Glutamatergic neuron (in vitro differentiated cells): Measurements from ENCODE around the gene CREBZF. TPM values are rescaled to one million over a fixed set of nuclear protein-coding genes. Genes with fewer than 3 reads are reported as not detected.

Experiments
- DNase-seq: peaks from one replicate; pipeline ENCODE4 v3.0.0; 2022
- H3K27ac Mint-ChIP-seq: one replicate; pipeline ENCODE4 v1.8.0; 2020; ENCODE audit warnings: mild to moderate bottlenecking, mixed read lengths, inconsistent platforms; ENCODE audit not compliant: unreplicated experiment
- H3K27me3 Mint-ChIP-seq: one replicate; pipeline ENCODE4 v1.8.0; 2020; ENCODE audit warnings: mild to moderate bottlenecking, moderate library complexity, mixed read lengths, inconsistent platforms; ENCODE audit not compliant: unreplicated experiment
- H3K36me3 Mint-ChIP-seq: one replicate; pipeline ENCODE4 v1.8.0; 2020; ENCODE audit warnings: mild to moderate bottlenecking, mixed read lengths, inconsistent platforms; ENCODE audit not compliant: unreplicated experiment
- H3K4me1 Mint-ChIP-seq: one replicate; pipeline ENCODE4 v1.8.0; 2020; ENCODE audit warnings: mild to moderate bottlenecking, low read depth, mixed read lengths, inconsistent platforms; ENCODE audit not compliant: unreplicated experiment
- H3K4me3 Mint-ChIP-seq: one replicate; pipeline ENCODE4 v1.8.0; 2020; ENCODE audit warnings: mild to moderate bottlenecking, mixed read lengths, inconsistent platforms; ENCODE audit not compliant: unreplicated experiment
- H3K9me3 Mint-ChIP-seq: one replicate; pipeline ENCODE4 v1.8.0; 2020; ENCODE audit warnings: mild to moderate bottlenecking, moderate library complexity, mixed read lengths, inconsistent platforms; ENCODE audit not compliant: unreplicated experiment
- CTCF ChIP-seq: fragments of 200-600 bp; sonication (generic); IDR thresholded peaks from one replicate; pipeline ENCODE4 v1.5.0; 2021; ENCODE audit not compliant: partially characterized antibody, unreplicated experiment
- long read RNA-seq: library from polyadenylated mRNA; unstranded; transcript quantifications from one replicate; pipeline ENCODE4 v2.0.0, GENCODE V29; 2020; ENCODE audit not compliant: unreplicated experiment
- total RNA-seq: library from RNA; stranded (reverse); fragmentation: NEBNext Ultra II Directional; extraction: Animal tissue kit (Norgen Biotek cat#: 25700); gene quantifications from one replicate; pipeline ENCODE4 v1.2.1, GENCODE V29; 2021; ENCODE audit not compliant: unreplicated experiment

CREBZF gene
- 44.0 TPM for total RNA-seq
- long read RNA-seq, full-length matches to known transcripts: 5 of 5 reads
- long read RNA-seq, partial matches to known transcripts: 0 of 5 reads
- long read RNA-seq, other reads (novel, unspliced or antisense): 0 of 5 reads

GRCh38 chr11:85664615-85665481, at the start of gene CREBZF:
Gene CREBZF (minus strand): TSS chr11:85665129. CDS start chr11:85664875, 254 bp downstream.
- no peaks in the 10 kb centered on the region for H3K36me3 Mint-ChIP-seq
- peaks cover 14% of the 10 kb centered on the region for H3K27me3 Mint-ChIP-seq
- H3K9me3 Mint-ChIP-seq: peaks cover 16% of the 10 kb centered on the region
- TF ChIP-seq CTCF: no peak
- DNase-seq: peak; percentile 96
- H3K27ac Mint-ChIP-seq: peak within 1 kb of the TSS; percentile 97
- peak within 1 kb of the TSS; percentile 98 for H3K4me3 Mint-ChIP-seq
- peaks cover 5% of the 10 kb centered on the region for H3K4me1 Mint-ChIP-seq

- no peak overlapping the region for H3K4me3 Mint-ChIP-seq
- H3K9me3 Mint-ChIP-seq: no peaks in the 10 kb centered on the region
- no peak for DNase-seq
- H3K36me3 Mint-ChIP-seq: no peaks in the 10 kb centered on the region
- no peak for TF ChIP-seq CTCF
- no peaks in the 10 kb centered on the region for H3K27me3 Mint-ChIP-seq
- H3K27ac Mint-ChIP-seq: no peak overlapping the region
- H3K4me1 Mint-ChIP-seq: no peaks in the 10 kb centered on the region
These were observed 48.0 kb upstream of the CREBZF start for GRCh38 chr11:85712953-85713352.

GRCh38 chr11:85710917-85711316, 46.0 kb upstream of the CREBZF start:
- Mint-ChIP-seq H3K27ac (no peak overlapping the region), H3K36me3 (no peaks in the 10 kb centered on the region), H3K4me1 (no peaks in the 10 kb centered on the region), H3K27me3 (no peaks in the 10 kb centered on the region), H3K4me3 (no peak overlapping the region), H3K9me3 (no peaks in the 10 kb centered on the region)
- DNase-seq: no peak
- TF ChIP-seq CTCF: no peak

- Mint-ChIP-seq H3K27ac (no peak overlapping the region), H3K4me1 (no peaks in the 10 kb centered on the region), H3K9me3 (no peaks in the 10 kb centered on the region), H3K27me3 (no peaks in the 10 kb centered on the region), H3K4me3 (no peak overlapping the region), H3K36me3 (no peaks in the 10 kb centered on the region)
- no peak for DNase-seq
- no peak for TF ChIP-seq CTCF
These were observed 45.2 kb upstream of the CREBZF start for GRCh38 chr11:85709941-85710702.
